HG02981 (cell line): ENCODE data around the gene CCDC85C.

Source experiments
- ATAC-seq: cut with Tn5 transposase; IDR thresholded peaks from one replicate; pipeline ENCODE4 v1.9.1; 2021; ENCODE audit warnings: mild to moderate bottlenecking, moderate library complexity; ENCODE audit not compliant: unreplicated experiment

CCDC85C gene

DNA sequence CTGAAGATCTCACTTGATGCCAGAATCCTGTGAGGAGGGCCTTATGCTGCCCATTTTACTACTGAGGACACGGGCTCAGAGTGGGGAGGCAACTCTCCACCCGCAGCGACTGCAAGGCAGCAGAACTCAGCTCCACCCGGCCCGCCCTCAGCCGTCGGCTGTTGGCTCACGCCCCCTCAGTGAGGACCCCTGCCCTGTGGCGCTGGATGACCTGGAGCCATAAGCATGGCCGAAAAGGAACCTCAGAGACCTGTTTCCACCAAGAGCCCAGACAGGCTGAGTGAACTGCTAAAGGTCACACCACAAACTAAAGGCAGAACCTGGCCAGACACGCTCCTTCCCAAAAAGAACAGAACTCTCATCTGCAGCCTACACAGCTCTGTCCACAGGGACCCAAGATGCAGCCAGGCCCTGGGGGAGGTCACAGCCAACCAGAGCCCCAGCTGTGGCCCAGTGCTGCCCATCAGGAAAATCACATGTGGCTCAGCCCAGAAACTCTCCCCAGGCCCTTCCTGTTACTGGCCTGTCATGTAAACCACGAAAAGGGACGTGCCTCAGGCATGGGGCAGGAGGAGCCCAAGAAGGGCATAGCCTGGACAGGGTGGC is 90.0 kb downstream of the CCDC85C start:
- ATAC-seq, result no peak

DNA sequence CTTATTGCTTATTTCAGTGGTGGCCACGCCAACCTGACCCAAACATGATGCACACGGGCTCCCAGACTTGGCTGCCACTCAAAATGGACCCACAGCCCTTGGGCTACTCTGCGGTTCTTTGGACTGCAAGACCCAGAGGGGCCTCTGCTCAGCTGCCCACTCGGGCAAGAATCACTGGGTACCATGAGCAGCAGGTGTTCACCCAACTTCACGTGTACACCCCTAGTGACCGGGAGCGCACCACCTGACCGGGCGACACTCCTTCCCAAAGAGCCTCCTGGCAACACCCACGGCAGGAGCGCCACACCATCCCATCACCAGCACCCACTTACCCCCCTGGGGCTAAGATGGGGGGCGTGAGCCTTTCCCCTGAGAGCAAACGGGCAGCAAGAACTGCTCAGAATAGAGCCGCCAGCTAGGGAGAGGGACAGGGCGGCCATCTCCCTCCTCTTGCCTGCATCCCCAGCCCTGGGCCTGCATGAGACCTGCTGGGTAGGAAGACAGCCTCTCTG is 90.8 kb downstream of the CCDC85C start:
- no peak for ATAC-seq

DNA sequence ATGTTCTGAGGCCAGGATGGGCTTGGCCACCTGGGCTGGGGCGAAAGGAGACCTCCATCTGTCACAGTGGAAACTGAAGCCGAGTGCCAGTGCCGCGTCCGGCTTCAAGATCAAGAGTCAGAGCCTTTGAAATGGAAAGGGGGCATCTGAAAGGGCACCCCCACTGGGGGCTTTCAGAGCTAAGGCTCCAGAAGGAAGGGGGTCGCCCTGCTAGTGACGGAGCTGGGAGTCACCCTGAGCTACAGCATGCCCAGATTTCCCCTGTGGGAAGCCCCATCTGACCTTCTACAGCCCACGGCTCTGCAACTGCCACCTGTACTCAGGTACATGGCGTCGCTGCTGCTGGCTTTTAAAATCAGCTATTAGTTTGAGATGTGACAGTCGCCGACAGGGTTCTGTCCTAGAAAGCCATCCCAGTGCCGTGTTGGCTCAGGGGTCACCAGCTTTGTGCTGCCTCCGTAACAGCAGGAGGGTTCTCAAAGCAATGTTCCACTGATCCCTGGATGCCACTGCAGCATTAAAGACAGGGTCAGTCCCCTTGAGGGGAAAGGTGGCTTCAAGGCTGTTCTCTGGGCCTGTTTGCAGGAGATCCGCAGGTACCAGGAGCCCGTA is 91.3 kb downstream of the CCDC85C start:
- ATAC-seq, result no peak

DNA sequence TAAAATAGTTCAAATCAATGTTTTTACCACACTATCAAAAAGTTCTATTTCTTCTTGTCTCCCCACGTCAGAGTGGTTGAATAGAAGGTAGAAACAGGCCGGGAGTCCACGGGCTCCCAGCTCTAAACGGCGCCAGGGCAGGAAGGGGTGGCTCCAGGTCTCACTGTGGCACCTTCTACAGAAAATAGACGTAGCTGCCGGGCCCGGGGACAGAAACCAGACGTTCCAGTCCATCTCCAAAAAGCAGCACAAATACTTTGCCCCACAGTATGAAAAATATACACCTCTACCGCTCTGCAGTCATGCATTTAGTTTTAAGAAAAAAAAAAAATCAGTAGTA is 91.9 kb downstream of the CCDC85C start:
- ATAC-seq, result no peak

DNA sequence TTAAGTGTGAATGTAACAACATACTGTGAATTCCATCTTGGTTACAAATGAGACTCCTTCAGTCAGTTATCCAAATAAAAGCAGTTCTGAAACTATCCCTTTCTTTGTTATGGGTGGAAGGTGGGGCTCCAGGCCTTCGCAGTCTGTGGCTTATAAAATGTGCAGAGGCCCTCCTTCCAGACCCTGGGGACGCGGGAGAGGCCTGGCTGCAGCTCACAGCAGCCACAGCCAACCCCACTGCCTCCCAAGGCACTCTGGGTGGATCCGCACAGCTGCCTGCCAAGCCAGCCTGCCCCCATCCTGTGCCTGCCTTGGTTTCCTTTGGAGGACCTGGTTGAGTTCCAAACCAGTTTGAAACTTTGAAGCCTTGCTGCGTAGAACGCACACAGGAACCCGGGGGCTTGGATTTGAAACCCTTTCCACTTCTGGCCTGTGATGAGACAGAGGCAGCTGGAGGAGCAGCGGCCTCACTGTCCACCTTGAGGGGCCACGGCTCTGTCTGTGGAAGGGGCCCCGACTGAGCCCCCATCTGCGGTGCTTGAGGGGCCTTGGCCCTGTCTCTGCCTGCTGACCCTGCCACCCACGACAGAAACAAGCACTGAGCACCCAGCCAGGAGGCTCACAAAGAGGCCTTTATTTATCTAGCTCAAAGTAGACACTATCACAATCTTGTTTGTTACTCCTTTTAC is 92.4 kb downstream of the CCDC85C start:
- ATAC-seq, result no peak

DNA sequence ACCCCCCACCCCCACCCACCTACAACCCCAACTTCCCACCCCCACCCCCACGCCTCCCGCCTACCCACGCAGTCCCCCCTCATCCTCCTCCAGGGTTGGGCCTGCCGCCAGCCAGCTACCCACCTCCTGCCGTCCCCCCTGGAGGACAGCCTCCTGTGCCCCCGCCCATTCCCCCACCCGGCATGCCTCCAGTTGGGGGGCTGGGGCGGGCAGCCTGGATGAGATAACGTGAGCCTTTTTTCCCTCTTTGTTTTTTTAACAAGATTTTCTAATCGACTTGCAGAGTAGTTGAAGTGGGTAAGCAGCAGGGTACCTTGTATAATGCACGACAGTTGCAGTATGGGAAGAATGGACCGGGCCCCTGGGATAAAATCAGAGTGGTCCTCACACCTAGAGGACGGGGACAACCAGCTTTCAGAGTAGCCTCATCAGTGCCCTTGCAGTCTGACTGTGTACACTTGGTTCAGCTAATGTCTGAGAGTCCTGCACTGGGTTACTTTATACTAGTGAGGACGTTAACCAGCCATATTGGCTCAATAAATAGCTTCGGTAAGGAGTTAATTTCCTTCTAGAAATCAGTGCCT is 93.4 kb downstream of the CCDC85C start:
- no peak for ATAC-seq

DNA sequence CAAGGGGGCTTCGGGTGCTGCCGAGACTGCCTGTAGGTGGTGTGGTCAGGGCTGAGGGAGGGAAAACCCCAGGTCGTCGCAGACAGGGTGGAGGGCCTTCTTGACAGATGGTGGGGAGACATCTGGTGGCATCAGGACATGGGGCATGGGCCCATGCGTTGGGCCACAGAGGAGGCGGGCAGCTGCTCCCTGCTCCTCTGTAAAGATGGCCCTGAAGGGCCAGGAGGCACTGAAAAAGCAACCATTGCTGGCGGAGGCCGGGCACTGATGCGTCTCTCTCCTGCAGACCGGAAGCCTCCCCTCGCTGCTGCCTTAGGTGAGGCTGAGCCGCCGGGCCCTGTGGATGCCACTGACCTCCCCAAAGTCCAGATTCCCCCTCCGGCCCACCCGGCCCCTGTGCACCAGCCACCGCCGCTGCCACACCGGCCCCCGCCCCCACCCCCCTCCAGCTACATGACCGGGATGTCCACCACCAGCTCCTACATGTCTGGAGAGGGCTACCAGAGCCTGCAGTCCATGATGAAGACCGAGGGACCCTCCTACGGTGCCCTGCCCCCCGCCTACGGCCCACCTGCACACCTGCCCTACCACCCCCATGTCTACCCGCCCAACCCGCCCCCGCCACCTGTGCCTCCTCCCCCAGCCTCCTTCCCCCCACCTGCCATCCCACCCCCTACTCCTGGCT is 94.0 kb downstream of the CCDC85C start:
- ATAC-seq, result no peak

DNA sequence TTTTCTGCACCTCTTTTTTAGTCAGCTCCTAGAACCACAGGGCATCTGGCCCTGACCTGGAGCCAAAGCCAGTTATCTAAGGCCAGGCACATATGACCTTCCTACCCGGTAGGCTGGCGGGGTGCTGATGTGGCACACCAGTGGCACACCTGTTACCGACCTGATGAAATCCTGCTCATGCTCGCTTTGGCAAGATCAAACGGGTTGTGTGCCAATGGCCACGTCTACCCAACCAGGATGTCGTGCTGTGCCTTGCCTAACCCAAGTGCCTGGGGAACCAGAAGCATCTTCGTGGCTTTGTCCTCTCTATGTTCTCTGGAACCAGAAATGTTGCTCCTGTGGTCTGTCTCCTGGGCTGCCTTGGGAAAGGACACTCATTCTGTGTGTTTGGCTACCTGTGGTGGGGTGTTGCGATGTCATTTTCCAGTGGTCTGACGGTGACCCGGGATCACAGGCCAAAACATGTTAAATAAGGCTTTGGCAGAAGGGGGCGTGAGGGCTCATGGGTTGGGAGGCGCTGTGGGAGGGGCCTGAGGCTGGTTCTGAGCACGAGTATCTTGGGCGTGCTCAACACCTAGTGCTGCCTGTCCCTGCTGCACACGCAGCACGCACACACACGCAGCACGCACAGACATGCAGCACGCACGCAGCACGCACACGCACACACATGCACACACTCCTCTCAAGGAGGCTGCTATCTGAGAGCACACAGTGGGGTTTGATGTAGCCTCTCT is 94.9 kb downstream of the CCDC85C start:
- ATAC-seq, result no peak

DNA sequence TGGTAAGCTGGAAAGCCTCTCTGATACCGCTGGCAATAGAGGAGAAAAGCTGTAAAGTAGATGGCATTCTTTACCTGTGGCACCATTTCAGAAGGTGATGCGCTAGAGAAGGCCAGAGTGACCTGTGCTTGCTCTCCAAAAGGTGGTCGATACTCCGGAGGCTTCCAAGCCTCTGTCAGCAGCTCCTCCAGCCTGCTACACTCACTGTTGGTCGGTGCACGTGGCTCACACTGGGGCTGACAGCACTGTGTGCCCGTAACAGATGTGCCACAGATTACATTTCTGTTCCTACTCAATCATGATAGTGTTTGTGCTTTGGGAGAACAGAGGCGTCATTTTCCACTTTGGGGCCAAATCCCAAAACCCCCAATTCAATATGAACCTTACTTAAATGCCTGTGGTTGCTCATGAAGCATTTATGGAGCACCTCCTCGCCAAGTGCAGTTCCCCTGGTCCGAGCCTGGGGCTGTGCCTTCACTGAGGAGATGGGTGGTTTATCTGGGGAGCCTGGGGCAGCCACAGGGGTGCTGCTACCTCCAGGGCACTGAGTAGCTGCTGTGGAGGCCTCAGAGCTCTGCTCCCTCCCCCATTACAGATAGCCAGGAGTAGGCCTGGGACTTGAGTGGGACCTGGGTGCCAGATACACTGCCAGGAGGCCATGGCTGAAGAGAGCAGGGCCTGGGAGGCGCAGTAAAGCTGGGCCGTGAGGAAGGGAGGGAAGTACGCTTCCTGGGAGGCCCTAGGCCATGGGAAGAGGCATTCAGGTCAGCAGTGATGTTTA is 96.0 kb downstream of the CCDC85C start:
- no peak for ATAC-seq

DNA sequence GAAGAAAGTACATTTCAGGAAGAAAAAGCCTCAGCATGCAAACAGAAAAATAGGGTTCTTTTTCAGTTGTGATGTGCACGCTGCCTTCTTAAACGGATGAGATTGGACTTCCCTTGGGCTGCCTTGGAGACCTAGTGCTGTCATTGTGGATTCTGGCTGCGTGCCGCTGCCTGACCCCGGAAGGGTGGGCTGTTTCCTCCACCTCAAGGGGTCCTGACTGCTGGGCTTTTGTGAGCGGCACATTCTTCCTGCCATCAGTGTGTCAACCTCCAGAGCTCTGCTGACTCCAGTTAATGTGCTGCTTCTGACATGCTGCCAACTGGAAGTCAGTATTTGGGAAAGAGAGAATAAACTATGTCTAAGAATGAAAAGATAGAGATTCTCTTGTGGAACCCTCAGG is 97.7 kb downstream of the CCDC85C start:
- no peak for ATAC-seq

DNA sequence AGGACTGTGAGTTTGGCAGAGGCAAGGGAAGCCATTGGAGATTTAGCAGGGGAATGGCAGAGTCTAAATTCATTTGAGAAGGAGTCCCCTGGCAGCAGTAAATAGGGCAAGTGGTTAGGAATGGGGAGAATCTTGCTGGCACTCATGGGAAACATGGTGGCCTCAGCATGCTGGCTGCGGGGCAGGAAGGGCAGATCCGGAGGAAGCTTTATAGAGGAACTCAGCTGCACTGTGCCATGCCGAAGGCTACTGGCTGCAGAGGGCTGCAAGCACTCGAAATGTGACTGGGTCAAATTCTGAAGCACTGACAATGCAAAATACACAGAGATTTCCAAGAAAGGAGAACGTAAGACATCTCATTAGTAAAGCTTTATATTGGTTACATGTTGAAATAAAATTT is 98.9 kb downstream of the CCDC85C start:
- no peak for ATAC-seq

DNA sequence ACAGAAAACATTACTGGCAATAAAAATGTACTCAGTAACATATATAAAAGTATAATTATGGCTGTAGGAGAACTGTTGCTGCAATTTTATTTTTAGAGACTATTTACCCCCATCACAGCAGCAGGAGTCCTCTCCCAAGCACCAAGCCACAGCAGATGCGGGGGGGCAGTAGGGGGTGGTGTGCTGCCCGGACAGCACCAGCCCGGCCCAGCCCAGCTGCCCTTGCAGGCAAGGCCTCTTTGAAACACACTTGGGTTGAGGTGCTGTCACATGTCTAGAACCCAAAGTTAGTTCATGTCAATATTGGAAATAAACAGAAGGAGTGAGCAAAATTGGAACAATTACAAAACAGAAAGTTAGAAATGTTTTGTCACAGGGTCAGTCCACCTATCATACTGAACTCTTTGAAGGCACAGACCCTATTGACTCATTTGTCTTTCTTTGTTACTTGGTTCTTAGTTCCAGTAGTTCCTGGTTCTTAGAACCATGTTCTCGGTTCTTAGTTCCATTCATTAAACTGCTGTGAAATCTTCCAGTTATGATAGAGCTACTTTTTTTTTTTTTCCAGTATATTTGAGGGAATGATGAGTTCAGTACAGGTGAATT is 100.1 kb downstream of the CCDC85C start:
- no peak for ATAC-seq

DNA sequence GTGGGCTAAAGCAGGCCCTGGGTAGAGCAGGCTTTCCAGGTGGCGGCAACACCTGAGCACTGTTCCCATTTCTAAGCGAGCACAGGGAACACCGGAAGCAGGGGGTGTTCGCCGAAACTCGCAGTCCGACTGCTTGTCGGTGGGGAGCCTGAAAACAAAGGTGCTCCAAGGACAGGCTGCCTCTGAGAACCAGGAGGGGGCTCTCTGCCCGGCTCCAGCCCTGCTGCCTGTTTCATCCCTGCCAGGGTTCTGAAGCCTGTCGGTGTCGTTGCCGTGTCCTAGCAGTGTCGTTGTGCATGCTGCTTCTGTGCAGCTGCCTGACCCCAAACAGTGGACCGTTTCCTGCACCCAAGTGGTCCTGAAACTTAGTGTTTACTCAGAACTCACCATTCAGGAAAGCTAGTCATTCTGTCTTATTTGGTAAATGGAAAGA is 101.0 kb downstream of the CCDC85C start:
- ATAC-seq, result no peak

DNA sequence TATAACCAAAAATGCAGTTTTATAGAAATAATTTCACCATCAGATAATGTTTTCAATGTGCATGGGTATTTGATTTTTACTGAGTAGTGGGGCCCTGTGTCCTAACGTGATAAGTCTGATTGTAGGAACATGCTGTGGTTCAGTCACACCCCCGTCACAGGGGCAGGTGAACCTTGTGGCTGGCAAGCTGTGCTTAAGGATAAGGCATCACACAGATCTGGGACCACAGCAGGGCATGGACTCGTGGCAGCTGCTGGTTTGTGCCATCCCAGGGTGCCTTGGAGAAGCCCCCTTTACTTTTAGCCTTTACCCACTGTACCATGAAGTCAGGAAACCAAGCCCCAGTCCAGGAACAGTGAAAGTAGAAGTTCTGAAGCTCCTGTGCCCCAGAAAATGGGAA is 106.1 kb downstream of the CCDC85C start:
- ATAC-seq, result no peak

DNA sequence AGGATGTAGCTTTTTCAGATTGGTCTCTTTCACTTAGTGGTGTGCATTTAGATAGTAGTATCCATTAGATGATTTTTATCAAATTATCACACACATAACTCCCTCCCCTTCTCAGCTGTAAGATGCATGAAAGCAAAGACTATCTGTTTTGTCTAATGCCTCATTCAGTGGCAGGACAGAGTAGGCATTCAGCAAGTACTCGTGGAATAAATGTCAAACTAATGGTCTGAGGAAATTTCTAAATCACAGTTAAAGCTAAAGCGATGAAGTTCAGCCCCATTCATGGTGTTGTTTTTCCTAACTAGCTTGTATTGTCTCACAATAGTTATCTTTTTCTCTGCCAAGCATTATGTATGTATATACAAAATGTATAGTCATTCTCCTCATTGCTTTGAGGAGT is 106.7 kb downstream of the CCDC85C start:
- ATAC-seq, result no peak

DNA sequence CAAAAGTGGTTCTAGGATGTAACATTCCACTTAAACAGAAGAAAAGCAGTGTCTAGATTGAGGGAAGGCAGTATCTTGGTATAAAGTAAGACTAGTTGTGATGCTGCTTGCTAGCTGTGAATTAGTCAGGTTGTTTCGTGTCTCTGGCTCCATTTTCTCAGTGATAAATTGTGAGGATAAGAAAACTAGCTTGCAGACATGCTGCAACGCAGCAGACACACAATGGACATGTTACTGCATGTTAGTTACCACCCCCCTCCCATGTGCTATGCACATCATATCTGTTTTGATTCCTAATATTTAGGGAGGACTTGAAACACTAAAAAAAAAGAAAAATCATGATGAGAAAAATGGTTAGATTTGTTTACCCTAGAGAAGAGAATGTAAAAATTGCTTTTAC is 119.9 kb downstream of the CCDC85C start:
- ATAC-seq, result no peak

DNA sequence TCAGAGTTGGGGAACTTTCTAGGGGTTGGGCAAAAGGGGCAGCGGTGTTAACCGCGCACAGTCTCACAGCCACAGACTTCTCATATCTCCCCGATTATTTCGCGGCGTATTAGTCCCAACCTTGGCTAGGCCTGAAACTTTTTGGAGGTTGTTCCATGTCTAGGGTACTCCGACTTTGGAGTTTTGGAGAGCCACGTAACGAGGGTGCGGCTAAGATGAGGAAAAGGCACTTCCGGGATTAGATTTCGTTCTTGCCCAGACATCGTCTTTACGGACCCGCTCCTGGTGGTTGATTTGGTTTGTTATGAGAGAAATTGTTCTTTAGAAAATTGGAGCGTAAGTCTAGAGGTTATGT is 122.3 kb downstream of the CCDC85C start:
- no peak for ATAC-seq

DNA sequence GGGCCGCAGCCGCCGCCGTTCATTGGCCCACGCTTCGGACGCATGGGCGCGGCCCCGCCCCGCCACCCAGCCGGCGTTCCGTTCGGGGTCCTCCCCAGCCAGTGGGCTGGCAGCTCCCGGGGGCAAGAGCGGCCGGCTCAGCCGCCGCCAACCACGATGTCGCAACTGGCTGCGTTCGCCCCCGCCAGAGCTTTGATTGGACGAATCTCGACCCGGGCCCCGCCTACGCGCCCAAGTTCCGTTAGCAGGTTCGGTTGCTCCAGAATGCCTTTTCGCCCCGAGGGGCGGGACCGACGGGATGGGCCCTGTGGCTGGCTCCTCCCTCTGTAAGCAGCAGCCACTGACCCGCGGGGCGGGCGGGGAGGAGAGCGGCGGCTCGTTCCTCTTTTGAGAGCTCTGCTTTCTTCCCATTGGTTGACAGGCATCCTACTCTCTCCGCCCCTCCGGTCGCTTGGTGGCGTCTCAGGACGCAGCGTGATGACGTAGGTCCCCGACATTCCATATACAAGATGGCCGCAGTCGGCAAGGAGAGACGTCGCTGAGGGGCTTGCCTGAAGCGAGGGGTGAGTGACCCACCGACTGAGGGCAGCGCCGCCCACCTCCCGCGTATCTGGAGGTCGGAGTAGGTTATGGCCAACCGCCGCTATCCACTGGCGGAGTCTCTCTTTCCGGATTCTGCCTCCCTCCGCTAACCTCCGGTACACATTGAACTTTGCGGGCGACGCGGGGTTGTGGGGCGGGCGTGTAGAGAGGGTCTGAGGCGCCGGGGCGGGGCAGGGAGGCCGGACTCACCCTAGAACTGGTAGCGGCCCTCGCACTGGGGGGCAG is 122.9 kb downstream of the CCDC85C start, which contains the start of gene CCNK:
CCNK (plus strand) TSS at position 493 of the 828 bp plus-strand sequence. CDS start 11,269 bp downstream, outside the sequence.
- ATAC-seq, result peak; percentile 84
